Fibroblast of the aortic adventitia (primary cell): Measurements from ENCODE around the gene SNX6. TPM values are rescaled to one million over a fixed set of nuclear protein-coding genes. Genes with fewer than 3 reads are reported as not detected.

Experiments used
- DNase-seq: peaks from one replicate; pipeline ENCODE4 v3.0.0-alpha.2; 2010; ENCODE audit warnings: low read depth
- H3K4me3 ChIP-seq: 2 replicates; pipeline ENCODE4 v1.5.1; 2011; ENCODE audit warnings: low read depth, mild to moderate bottlenecking, control low read depth, low read length, moderate library complexity
- total RNA-seq: library from RNA; depleted of rRNA; stranded (reverse); fragments of >200 nt; gene quantifications from 2 replicates; pipeline ENCODE4 v1.2.3, GENCODE V29; 2012; ENCODE audit warnings: low replicate concordance
- TF ChIP-seq, protein P1 (sequence below): IDR thresholded peaks from 2 replicates; pipeline ENCODE4 v1.5.1; 2011; ENCODE audit warnings: mild to moderate bottlenecking, low read length, control low read depth, inconsistent platforms; ENCODE audit not compliant: insufficient read depth

Gene SNX6
- total RNA-seq = 252 and 258 TPM in 2 replicates

DNA sequence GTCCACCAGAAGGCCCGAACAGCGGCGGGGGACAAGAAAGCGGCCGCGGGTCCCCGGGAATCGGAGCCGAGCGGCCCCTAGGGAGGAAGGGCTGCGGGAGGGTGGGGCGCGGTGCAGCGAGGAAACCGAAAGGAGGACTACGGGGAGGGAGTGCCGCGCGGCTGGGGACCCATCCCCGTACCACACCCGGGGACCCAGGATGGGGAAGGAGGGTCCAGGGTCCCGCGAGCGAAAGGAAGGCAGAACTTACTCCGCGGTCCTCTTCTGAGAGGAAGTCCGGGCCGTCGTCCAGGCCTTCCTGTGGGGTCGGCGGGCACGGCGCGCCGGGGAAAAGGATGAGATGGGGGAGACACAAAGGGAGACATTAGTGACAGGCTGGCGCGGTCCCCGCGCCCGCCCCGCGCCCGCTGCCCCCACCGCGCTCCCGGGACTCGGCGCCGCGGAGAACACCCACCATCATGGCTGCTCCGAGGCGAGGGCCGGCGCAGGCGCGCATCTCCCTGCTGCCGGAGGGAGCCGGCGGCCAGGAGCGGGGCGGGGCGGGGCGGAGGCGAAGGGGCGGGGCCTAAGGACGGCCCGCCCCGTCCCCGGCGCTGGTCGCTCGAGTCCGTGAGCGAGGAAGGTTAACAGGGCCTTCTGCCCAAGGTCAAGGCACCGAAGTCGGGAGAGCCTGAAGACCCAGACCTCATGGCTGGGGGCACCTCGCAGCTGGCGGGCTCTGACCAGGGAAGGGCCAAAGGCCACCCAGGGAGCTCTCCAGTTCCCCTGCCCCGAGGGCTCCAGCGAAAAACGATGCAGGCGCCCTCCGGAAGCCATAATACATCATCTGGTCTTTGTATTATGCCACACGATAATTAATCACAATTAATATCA is at the start of gene SNX6:
SNX6 (minus strand) TSS at position 492 of the 873 bp plus-strand sequence; CDS start at position 460, 32 bp downstream.
- TF ChIP-seq, protein P1, sequence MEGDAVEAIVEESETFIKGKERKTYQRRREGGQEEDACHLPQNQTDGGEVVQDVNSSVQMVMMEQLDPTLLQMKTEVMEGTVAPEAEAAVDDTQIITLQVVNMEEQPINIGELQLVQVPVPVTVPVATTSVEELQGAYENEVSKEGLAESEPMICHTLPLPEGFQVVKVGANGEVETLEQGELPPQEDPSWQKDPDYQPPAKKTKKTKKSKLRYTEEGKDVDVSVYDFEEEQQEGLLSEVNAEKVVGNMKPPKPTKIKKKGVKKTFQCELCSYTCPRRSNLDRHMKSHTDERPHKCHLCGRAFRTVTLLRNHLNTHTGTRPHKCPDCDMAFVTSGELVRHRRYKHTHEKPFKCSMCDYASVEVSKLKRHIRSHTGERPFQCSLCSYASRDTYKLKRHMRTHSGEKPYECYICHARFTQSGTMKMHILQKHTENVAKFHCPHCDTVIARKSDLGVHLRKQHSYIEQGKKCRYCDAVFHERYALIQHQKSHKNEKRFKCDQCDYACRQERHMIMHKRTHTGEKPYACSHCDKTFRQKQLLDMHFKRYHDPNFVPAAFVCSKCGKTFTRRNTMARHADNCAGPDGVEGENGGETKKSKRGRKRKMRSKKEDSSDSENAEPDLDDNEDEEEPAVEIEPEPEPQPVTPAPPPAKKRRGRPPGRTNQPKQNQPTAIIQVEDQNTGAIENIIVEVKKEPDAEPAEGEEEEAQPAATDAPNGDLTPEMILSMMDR = no peak
- peak; percentile 64 for DNase-seq
- H3K4me3 ChIP-seq = peak within 1 kb of the TSS; percentile 97

DNA sequence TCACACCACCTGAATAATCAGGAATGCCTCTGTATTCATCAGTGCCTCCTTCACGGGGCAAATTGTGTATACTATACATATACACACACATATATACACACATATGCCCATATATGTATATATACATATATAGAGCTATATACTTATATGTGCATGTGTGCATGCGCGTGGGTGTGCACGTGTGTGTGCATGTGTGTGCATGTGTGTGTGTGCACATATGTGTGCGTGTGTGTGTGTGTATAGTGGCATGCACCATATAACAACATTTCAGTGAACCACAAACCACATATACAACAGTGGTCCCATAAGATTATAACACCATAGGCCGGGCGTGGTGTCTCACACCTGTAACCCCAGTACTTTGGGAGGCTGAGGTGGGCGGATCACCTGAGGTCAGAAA is 48.8 kb upstream of the SNX6 start:
- H3K4me3 ChIP-seq = no peak overlapping the region
- TF ChIP-seq, protein P1 = no peak

DNA sequence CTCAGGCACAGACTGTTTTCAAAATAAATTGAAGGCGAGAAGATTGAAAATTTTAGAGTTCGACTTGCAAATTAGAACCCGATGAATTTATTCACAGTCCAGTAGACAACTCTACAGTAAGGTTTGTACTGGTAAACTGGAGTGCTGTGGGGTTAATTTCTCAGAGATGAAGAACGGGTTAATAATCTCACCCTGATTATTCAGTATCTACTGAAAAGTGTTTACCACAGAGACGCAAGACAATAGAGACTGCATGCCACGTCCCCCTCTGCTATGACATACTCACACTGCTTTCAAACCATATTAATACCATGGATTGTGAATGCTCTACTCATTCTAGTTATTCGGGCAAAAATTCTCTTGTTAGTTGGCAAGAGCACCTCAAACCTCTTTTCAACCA is 48.4 kb upstream of the SNX6 start:
- peak; percentile 32 for DNase-seq
- TF ChIP-seq, protein P1 = no peak
- no peak overlapping the region for H3K4me3 ChIP-seq

More for the DNA sequence above, 48.8 kb upstream of the SNX6 start:
- no peak for DNase-seq

DNA sequence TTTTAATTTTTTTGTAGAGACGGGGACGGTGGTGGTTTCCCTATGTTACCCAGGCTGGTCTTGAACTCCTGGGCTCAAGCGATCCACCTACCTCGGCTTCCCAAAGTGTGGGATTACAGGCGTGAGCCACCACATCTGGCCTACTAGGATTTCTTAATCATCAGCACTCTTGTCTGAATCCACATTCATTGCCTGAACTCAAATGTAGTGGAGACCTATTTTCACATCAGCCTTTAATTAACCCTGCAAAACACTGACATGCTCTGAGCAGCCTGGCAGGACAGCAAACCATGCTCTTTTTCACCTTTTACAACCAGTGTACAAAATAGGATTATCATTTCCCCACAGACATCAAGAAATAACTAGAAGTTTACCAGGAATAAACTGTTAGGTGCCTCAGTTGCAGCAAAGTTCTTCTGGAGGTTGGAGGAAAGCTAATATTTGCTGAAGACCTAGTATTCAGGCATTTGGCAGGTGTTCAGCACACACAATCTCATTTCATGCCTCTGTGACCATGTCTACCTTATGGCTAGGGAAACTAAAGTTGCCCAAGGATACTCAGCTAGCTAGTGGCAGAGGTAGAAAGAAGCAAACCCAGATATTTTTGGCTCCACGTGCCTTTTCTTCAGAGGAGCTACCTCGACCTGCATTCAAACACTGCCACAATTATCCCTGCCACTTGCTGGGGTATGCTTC is 46.7 kb upstream of the SNX6 start:
- TF ChIP-seq, protein P1 = no peak
- no peak for DNase-seq
- H3K4me3 ChIP-seq = no peak overlapping the region

DNA sequence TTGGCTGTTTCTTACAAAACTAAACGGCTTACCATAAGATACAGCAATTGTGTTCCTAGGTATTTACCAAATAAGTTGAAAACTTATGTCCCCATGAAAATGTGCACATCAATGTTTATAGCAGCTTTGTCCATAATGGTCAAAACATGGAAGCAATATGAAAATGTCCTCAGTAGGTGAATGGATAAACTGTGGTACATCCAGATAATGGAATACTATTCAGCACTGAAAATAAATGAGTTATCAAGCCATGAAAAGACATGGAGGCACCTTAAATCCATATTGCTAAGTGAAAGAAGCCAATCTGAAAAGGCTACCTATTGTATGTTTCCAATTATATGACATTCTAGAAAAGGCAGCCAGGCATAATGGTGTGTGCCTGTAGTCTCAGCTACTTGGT is 43.8 kb upstream of the SNX6 start:
- TF ChIP-seq, protein P1 = no peak
- no peak overlapping the region for H3K4me3 ChIP-seq
- DNase-seq = no peak

DNA sequence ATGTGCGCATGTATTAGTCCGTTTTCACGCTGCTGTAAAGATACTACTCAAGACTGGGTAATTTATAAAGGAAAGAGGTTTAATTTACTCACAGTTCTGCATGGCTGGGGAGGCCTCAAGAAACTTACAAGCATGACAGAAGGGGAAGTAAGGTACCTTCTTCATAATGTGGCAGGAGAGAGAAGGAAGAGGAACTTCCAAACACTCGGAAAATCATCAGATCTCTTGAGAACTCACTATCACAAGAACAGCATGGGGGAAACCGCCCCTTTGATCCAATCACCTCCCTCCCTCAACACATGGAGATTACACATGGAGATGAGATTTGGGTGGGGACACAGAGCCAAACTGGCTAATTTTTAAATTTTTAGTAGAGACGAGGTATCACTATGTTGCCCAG is 41.8 kb upstream of the SNX6 start:
- no peak for DNase-seq
- TF ChIP-seq, protein P1 = no peak
- H3K4me3 ChIP-seq = no peak overlapping the region
